Measurements from ENCODE around the gene TBRG4.

Gene TBRG4

DNA sequence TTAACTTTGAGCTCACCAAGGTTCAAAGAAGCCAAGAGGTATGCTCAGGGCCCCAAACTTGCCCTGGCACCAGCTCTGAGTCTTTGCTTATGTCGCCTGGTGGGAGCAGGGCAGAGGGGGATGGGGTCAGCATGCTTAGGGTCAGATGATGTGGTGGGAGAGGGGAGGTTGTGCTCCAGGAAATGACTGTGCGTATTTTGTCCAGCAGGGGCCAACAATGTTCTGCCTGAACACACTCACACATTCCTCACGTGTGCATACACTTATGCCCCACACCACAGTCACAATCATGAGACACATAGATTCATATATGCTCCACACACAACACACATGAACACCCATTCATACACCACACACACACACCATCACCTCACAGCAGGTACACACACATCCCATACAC lies 41.7 kb upstream of the TBRG4 start:
- TF ChIP-seq, protein P1, sequence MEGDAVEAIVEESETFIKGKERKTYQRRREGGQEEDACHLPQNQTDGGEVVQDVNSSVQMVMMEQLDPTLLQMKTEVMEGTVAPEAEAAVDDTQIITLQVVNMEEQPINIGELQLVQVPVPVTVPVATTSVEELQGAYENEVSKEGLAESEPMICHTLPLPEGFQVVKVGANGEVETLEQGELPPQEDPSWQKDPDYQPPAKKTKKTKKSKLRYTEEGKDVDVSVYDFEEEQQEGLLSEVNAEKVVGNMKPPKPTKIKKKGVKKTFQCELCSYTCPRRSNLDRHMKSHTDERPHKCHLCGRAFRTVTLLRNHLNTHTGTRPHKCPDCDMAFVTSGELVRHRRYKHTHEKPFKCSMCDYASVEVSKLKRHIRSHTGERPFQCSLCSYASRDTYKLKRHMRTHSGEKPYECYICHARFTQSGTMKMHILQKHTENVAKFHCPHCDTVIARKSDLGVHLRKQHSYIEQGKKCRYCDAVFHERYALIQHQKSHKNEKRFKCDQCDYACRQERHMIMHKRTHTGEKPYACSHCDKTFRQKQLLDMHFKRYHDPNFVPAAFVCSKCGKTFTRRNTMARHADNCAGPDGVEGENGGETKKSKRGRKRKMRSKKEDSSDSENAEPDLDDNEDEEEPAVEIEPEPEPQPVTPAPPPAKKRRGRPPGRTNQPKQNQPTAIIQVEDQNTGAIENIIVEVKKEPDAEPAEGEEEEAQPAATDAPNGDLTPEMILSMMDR (IDR thresholded peaks at IDR 0.05): no peak
- no peaks in the 10 kb centered on the region for H3K9me3 ChIP-seq
- no peak overlapping the region for H3K27ac ChIP-seq
- H3K36me3 ChIP-seq: no peaks in the 10 kb centered on the region
- peaks cover 28% of the 10 kb centered on the region for H3K27me3 ChIP-seq
- no peaks in the 10 kb centered on the region for H3K4me1 ChIP-seq (ENCODE audit: control insufficient read depth in 1 of 2, insufficient read depth in 1 of 2, low read depth in 1 of 2, low read length in 1 of 2)
- no peak overlapping the region for H3K4me3 ChIP-seq (ENCODE audit: low read depth in 1 of 2, low read length in 1 of 2)

DNA sequence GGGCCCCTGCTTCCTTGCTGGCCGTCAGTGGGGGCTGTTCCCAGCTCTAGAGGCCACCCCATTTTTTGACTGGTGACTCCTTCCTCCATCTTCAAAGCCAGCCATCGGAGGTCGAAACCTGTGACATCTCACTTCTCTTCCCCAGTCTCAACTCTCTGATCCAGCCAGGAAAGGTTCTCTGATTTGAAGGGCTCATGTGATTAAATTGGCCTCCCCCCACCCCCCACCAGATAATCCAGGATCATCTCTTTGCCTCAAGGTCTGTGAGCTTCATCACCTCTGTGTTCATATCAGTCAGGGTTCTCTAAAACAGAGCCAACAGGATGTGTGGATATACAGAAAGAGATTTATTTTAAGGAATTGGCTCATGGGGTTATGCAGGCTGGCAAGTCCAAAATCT lies 40.5 kb upstream of the TBRG4 start:
- TF ChIP-seq, protein P1 (IDR thresholded peaks at IDR 0.05): no peak
- H3K4me1 ChIP-seq (ENCODE audit: control insufficient read depth in 1 of 2, insufficient read depth in 1 of 2, low read depth in 1 of 2, low read length in 1 of 2): no peaks in the 10 kb centered on the region
- H3K4me3 ChIP-seq (ENCODE audit: low read depth in 1 of 2, low read length in 1 of 2): no peak overlapping the region
- no peaks in the 10 kb centered on the region for H3K9me3 ChIP-seq
- H3K27ac ChIP-seq: no peak overlapping the region
- H3K36me3 ChIP-seq: no peaks in the 10 kb centered on the region
- H3K27me3 ChIP-seq: peaks cover 16% of the 10 kb centered on the region

DNA sequence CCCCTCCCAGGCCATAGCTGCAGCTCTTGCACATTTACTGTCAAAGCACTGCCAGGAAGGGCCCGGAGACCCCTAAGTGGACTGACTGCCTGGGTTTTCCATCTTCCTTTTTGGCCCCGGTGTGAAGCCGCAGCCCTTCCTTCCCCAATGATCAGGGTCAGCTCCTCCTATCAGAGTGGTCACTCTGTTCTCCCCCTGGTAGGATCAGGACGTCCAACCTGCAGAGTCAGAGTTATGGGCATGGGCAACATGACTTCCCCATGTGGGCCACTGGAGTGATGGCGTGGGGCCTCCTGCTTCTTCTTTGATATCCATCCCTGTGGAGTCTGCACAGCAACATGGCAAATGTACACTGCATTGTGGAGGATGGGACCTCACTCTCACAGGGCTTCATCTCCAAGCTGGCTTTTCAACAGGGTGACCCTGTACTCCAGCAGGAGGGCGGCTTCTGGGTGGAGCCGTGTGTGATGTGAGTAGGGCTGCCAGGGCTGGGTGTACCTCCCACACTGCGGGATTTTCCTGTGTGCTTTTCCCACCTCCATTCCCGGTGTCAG lies 39.7 kb upstream of the TBRG4 start:
- H3K36me3 ChIP-seq: no peaks in the 10 kb centered on the region
- H3K27me3 ChIP-seq: peaks cover 8% of the 10 kb centered on the region
- H3K9me3 ChIP-seq: no peaks in the 10 kb centered on the region
- TF ChIP-seq, protein P1 (IDR thresholded peaks at IDR 0.05): no peak
- no peak overlapping the region for H3K27ac ChIP-seq
- H3K4me3 ChIP-seq (ENCODE audit: low read depth in 1 of 2, low read length in 1 of 2): no peak overlapping the region
- H3K4me1 ChIP-seq (ENCODE audit: control insufficient read depth in 1 of 2, insufficient read depth in 1 of 2, low read depth in 1 of 2, low read length in 1 of 2): no peaks in the 10 kb centered on the region

DNA sequence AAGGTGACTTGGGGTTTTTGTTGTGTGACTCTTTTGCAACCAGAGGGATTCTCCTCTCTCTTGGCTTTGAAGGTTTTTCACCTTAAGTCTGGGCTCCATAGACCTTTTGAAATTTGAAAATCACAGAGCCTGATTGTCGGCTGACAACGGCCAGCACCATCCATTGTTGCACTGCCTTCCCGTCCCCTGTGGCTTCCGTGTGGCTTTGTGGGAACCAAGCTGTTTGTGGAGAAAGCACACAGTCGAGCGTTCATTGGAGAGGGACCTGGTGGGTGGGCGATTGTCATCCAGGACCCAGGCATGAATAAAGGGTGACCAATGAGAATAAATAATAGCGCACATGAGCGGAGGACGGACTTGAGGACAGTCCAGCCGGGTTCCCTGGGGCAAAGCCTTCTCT lies 38.7 kb upstream of the TBRG4 start:
- no peak overlapping the region for H3K4me3 ChIP-seq (ENCODE audit: low read depth in 1 of 2, low read length in 1 of 2)
- no peaks in the 10 kb centered on the region for H3K27me3 ChIP-seq
- no peaks in the 10 kb centered on the region for H3K36me3 ChIP-seq
- H3K27ac ChIP-seq: no peak overlapping the region
- TF ChIP-seq, protein P1 (IDR thresholded peaks at IDR 0.05): no peak
- no peaks in the 10 kb centered on the region for H3K9me3 ChIP-seq
- no peaks in the 10 kb centered on the region for H3K4me1 ChIP-seq (ENCODE audit: control insufficient read depth in 1 of 2, insufficient read depth in 1 of 2, low read depth in 1 of 2, low read length in 1 of 2)

DNA sequence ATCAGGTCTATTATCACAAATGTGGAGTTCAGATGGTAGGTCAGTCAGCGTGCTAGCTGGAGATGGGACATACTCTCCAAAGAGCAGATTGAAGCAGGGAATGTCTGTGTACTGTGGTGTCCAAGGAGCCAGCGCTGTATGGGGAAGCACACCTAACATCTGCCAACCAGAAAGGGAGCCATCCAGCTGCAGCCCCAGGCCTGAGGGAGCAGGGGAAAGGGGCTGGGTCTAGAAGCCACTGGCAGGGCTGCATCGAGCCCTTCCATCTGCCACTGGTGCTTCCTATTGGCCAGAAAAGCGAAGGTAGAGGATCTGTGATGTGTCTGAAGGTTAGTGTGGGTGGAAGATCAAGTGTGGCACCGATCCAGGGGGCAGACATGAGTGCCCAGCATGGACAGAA lies 38.1 kb upstream of the TBRG4 start:
- H3K27ac ChIP-seq: no peak overlapping the region
- TF ChIP-seq, protein P1 (IDR thresholded peaks at IDR 0.05): no peak
- H3K4me1 ChIP-seq (ENCODE audit: control insufficient read depth in 1 of 2, insufficient read depth in 1 of 2, low read depth in 1 of 2, low read length in 1 of 2): no peaks in the 10 kb centered on the region
- H3K9me3 ChIP-seq: no peaks in the 10 kb centered on the region
- H3K36me3 ChIP-seq: no peaks in the 10 kb centered on the region
- H3K4me3 ChIP-seq (ENCODE audit: low read depth in 1 of 2, low read length in 1 of 2): no peak overlapping the region
- no peaks in the 10 kb centered on the region for H3K27me3 ChIP-seq

DNA sequence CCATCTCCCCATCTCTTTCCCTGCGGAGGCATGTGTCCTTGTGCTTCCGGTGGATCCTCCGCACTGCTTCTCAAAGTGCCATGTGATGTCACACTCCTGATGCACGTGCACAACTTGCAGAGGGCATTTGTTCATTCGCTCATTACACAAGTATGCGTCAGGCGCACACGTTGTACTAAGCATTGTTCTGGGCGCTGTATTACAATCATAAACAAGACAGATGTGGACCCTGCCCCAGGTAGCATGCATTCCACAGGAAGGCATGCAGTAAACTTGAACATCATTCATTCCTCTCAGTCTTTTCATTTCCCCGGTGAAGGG lies 37.1 kb upstream of the TBRG4 start:
- Histone ChIP-seq H3K4me3 (ENCODE audit: low read depth in 1 of 2, low read length in 1 of 2) (no peak overlapping the region), H3K36me3 (no peaks in the 10 kb centered on the region), H3K9me3 (no peaks in the 10 kb centered on the region), H3K27ac (no peak overlapping the region), H3K4me1 (ENCODE audit: control insufficient read depth in 1 of 2, insufficient read depth in 1 of 2, low read depth in 1 of 2, low read length in 1 of 2) (no peaks in the 10 kb centered on the region), H3K27me3 (no peaks in the 10 kb centered on the region)
- TF ChIP-seq, protein P1 (IDR thresholded peaks at IDR 0.05): no peak

Data from neutrophil (primary cell).